Thyroid gland (tissue), 4 donors: ENCODE data around the gene MYLK.

Experiments used
- POLR2A ChIP-seq, 2 donors: fragments of 450-650 bp; IDR thresholded peaks; one replicate each; pipeline ENCODE4 v1.6.1; 2017; ENCODE audit warnings: antibody characterized with exemption in 2 of 2, mild to moderate bottlenecking in 2 of 2, moderate library complexity in 1 of 2
- TF ChIP-seq, protein P1 (sequence below), 6 experiments: fragments of 200-600 bp in 3 of 6; fragments of 450-650 bp in 3 of 6; sonication (generic) in 3 of 6; IDR thresholded peaks; one replicate each; pipeline ENCODE4 v1.5.1; 2016 to 2019; ENCODE audit warnings: antibody characterized with exemption in 6 of 6, mild to moderate bottlenecking in 2 of 6, inconsistent platforms in 1 of 6, moderate library complexity in 1 of 6

DNA sequence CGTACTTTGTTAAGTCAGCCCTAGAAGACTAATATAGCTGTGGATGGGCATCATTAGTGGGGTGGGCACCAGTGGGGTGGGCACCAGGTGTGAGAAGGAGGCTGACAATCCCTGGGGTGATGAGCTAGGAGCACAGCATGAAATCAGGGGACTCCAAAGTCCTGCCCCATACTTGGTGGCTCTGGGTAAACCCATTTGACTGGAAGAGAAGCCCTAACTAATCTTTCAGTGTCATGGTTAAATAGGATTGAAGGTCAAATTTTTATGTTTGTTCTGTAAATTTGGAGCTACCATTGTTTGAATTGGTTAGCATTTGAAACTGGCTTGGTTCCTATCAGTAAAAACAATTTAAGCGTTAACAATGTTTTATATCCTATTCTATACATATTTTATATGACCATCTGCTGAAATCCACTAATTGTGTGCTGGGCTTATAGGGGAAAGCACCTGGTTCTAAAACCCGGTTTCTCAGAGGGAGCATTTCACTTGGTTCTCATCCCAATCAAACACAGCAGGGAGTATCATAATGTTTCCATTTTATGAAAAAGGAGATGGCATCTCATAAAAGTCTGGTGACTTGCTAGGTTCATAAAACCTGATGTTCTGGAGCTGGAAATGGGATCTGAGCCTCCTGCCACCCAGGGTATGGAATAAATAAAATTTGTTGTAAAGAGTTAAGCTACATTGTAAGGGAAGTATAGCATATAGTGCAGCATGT lies 211.5 kb downstream of the MYLK start:
- TF ChIP-seq, protein P1, sequence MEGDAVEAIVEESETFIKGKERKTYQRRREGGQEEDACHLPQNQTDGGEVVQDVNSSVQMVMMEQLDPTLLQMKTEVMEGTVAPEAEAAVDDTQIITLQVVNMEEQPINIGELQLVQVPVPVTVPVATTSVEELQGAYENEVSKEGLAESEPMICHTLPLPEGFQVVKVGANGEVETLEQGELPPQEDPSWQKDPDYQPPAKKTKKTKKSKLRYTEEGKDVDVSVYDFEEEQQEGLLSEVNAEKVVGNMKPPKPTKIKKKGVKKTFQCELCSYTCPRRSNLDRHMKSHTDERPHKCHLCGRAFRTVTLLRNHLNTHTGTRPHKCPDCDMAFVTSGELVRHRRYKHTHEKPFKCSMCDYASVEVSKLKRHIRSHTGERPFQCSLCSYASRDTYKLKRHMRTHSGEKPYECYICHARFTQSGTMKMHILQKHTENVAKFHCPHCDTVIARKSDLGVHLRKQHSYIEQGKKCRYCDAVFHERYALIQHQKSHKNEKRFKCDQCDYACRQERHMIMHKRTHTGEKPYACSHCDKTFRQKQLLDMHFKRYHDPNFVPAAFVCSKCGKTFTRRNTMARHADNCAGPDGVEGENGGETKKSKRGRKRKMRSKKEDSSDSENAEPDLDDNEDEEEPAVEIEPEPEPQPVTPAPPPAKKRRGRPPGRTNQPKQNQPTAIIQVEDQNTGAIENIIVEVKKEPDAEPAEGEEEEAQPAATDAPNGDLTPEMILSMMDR (IDR thresholded peaks at IDR 0.05): no peak
- no peak for TF ChIP-seq POLR2A (IDR thresholded peaks at IDR 0.05)
